GM19328 (cell line): ENCODE data around the gene SF3B1.
"Not testable (repeated sequence)": the region's sequence is repeated elsewhere in the genome, so short reads cannot be mapped to it uniquely, and the experiment has no call there.

Experiments
- ATAC-seq: cut with Tn5 transposase; IDR thresholded peaks from one replicate; pipeline ENCODE4 v1.9.1; 2021; ENCODE audit warnings: mild to moderate bottlenecking, moderate library complexity; ENCODE audit not compliant: unreplicated experiment

The SF3B1 gene

DNA sequence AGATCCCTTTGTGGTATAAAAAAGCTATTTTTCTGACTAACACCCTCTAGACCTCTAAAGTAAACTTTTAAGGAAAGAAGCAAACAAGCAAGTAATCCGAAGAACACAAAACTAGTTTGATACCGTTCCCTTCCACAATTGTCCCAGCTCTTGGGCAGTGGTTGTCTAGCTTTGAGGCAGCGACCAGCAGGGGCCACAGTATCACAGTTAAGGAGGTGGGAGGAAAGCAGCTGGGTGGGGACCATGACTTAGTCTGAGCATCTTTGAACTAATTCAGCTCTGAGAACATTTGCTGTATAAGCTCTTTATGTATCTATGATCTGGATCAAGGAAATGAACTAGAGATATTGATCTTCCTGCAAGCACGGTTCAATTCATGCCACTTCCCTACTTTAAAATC lies 51.0 kb downstream of the SF3B1 start:
- ATAC-seq, result no peak

DNA sequence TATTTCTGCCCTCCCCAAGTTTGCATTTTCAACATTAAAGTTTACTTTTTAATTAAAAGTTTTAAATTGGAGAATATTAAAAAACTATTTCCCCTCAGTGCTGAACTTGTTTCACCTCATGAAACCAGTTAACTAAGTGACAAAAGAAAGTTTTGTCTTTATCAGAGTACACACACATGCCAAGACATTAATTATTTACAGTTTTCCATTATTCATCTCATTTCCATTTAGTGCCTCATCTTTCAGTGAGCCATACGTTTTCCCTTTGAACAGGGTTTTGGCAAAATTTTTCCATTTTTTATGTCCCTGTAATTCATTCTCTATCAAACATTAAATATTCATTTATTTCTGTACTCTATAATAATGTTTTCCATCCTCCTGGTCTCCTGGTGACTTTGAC lies 53.2 kb downstream of the SF3B1 start:
- no peak for ATAC-seq

DNA sequence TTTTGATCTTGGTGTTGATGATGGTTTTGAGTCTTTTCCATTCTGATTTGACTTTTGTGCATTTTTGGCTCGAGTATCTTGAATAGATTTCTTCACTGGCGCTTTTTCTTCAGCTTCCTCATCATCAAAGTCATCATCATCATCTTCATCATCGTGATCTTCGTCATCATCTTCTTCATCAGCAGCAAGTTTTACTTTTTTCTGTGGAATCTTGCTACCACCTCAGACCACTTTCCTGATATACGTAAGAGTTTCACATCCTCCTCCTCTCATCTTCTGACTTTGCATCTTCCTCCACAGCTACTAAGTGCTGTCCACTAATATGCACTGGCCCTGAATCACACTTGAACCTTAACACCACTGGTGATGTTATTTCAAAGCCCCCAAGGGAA lies 54.9 kb downstream of the SF3B1 start:
- not testable (repeated sequence) for ATAC-seq

DNA sequence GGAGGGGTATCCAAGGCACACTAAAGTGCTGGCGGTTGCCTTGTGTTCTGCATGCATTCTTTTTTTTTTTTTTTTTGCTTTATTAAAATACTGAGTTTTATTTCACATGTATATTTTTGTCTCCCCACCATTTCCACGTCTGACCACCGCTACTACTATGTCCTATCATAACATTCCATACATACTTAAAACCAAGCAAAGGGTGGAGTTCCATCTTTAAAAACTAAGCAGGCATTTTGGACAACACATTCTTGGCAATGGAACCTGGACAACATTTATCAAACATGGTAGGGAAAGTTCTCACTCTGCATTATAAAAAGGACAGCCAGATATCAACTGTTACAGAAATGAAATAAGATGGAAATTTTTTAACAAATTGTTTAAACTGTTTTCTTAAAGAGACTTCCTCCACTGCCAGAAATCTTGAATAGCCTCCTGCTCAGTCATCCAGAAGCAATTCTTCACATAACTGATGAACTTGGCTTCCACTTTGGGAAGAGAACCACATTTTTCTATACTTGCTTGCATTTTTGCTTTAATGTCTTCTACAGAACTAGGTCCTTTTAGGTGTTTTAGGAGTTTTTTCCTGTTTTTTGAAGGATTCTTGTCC lies 55.4 kb downstream of the SF3B1 start:
- not testable (repeated sequence) for ATAC-seq

DNA sequence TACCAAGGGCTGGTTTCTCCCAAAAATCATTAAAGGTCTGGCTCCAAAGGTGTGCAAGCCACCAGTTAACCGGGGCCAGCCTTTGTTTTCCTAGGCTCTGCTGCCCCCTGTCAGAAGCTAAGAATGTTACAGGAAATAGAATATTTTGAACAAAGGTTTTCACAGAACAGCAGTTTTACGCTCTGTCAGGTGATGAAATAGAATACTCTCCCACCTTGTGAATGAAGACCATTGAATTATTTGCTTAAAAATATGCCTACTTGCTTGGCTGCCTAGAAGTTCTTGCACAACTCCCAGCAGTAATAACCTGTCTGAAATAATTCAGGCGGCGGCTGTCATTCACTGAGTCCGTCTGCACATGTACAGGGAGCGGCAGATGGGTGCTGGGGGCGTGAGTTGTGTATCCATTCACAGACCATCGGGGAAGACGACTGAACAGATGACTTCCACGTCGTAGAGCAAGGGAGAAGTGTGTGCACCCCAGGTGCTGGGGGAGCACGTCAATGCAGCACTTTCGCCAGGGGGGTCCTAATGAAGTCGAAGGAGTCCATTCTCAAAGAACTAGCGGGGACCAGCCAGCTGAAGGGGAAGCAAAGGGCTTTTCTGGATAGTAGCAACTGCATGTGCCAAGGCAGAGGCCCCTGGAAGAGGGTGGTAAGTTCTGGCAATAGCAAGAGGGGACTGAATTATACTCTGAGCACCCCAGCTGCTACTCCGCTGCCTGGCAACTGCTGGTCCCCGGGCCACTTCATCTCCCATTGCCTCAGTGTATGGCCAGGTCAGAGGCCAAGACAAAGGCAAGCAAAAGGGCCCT lies 56.1 kb downstream of the SF3B1 start:
- no peak for ATAC-seq

DNA sequence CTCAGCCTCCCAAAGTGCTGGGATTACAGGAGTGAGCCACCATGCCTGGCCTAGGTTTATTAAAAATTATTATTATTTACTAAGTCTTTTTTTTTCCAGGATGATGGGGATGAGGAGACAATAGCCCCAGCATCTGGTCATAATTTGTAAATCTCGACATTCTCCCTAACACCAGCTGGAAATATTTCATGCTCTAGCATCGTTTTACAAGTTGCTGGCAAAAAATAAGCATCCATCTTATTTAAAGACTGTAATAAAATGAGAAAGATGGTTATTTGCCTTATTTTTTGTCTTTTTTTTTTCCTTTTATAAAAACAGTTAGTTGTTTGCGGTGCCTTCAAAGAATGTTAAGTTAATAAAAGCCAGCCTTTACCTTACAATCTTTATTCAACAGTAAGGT lies 56.7 kb downstream of the SF3B1 start:
- ATAC-seq, result no peak

DNA sequence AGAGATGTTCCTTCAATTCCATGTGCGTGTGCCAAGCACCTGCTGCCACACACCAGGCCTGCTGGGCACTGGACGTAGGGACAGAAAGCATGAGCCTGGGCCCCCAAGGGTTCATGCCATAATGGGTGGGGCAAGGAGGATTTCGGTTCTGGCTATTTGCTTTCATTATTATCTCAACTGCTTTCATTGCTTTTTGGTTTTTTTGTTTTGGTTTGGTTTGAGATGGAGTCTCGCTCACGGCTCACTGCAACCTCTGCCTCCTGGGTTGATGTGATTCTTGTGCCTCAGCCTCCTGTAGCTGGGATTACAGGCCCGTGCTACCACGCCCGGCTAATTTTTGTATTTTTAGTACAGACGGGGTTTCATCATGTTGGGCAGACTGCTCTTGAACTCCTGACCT lies 57.2 kb downstream of the SF3B1 start:
- no peak for ATAC-seq

DNA sequence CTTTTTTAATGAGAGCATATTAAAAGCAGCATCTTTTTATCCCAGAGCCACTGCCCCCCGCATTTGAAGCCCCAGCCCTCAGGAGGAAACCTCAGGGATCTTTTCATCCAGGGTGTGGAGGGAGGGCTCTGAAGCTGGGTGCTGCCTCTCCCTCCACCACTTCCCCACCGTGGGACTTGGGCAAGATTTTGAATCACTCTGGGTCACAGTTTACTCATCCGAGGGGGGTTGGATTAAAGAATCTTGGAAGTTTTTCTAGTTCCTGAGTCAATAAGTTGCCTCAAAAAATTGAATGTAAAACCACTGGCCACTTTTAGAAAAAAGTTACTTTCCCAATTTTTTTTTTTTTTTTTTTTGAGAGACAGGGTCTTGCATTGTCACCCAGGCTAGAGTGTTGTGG lies 62.2 kb downstream of the SF3B1 start:
- no peak for ATAC-seq

DNA sequence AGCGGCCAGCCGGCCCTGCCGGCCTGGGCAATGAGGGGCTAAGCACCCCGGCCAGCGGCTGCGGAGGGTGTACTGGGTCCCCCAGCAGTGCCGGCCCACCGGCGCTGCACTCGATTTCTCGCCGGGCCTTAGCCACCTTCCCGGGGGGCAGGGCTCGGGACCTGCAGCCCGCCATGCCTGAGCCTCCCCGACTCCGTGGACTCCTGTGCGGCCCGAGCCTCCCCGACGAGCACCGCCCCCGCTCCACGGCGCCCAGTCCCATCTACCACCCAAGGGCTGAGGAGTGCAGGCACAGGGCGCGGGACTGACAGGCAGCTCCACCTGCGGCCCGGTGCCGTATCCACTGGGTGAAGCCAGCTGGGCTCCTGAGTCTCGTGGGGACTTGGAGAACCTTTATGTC lies 64.2 kb downstream of the SF3B1 start:
- not testable (repeated sequence) for ATAC-seq

DNA sequence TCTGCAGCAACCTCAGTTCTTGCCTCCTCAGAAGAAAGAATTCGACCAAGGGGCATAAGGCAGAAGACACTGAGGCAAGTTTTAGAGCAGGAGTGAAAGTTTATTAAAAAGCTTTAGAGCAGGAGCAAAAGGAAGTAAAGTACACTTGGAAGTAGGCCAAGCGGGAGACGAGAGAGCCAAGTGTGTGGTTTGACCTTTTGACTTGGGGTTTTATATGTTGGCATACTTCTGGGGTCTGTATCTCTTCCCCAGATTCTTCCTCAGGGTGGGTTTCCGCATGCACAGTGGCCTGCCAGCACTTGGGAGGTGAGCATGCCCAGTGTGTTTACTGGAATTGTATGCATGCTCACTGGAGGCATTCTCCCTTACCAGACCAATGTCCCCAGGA lies 64.9 kb downstream of the SF3B1 start:
- ATAC-seq, result no peak

DNA sequence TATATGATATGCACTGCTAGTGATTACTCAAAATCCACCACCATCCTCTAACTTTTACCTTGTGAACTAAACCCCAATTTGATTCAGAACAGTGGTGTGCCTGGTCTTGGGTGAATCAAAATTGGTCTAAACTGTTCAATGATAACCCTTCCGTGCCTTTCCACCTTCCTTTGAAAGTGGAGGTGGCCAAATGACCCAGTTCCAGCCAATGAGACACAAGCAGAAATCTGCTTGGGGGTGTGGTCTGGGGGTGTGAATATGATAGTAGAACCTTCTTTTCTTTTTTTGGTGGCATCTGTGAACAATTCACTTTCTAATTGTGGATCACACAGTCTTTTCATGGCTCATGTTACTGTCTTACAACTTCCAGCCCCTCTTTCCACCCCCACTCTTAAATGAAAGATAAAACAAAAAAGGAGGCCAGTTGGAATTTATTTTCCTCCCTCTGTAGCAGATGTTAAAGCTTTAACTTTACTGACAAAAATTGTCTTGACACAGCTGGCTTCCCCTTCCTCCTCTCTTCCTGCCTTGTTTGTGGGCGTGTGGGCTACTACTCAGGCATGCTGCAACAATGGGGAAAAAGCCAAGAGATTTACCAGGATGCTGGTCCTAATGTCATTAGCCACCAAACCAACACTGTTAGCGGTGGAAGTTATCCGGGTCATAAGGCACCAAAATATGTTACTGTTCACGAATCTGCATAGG lies 65.4 kb downstream of the SF3B1 start:
- no peak for ATAC-seq

DNA sequence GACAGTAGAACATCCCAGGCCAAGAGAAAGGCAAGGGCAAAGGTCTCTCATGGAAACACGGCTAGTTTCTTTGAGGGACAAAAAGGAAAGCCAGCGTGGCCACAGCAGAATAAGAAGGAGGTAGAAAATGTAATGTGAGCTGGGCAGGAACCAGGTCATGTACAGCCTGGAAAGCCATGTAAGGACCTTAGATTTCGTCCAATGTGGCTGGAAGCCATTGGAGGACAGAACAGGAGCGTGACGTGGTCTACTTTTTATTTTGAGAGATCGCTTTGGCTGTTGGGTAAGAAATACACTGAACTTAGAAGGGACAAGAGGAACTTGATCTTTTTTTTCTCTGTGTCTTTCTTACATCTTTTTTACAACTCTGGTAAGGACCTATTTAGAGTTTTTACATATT lies 66.4 kb downstream of the SF3B1 start:
- ATAC-seq, result no peak

DNA sequence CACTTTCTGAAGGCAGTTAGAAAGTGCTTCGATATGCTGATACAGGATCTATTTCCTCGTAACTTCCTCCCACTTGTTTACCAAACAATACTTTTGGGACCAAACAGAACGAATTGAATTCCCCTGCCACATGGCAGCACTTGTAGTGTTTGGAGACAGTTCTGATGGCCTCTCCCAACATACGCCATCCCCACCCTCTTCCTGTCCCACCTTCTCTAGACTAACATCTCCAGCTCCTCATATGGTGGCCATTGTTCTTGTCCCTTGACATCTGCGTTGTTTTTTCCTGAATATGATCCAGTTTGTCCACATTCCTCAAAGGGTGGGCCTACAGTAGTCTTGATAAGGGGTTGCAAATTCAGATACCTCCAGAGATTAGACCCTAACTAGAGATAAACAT lies 70.8 kb downstream of the SF3B1 start:
- ATAC-seq, result no peak

DNA sequence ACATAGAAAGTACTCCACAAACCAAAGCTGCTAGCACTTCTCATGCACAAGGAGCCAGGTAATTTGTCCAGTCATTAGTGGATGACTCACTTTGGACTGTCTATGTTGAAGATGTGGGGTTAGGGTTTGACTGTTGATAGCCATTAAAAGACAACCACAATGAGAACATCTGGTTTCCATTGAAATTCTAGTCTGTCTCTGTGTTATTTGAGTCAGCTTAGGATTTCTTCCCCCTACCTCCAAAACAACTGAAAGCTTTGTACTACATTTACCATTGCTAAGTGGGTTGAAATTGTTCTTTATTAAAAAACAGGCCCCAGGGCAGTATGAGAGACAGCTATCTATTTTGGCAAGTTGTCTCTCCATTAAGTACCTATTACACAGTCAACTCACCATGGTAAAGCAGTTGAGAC lies 74.1 kb downstream of the SF3B1 start:
- no peak for ATAC-seq

DNA sequence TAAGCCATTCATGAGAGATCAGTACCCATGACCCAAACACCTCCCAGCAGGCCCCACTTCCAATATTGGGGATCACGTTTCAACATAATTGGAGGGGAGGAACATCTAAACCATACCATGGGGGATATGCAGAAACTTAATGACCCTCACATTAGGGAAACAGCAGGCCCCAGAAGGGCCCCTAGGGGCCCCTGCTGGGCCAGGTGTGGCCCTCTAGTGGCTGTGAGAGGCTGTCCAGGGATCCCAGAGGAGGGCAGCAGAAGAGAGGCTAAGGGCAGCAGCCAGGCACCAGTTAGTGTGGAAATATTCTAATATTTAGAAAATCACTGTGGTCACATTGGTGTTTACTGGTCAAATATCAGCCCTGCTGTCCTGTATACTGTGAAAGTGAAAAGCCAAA lies 75.0 kb downstream of the SF3B1 start:
- no peak for ATAC-seq

DNA sequence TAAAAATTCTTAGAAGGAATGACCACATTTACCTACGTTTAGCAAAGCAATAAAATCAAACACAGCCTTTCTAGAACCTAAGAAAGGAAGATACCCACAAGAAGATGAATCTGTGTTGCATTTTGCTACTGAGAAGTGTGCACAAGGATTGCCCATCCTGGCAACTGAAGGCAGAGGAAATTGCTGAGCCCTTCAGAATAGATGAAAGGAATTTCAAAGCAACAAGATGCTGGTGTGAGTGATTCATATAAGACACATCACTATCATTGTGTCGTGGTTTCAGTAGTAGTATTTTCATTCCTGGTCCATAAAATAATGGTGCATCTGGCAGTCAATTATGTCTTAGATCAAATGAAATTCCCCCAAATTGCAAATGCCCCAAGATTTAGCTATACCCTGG lies 75.9 kb downstream of the SF3B1 start:
- no peak for ATAC-seq

DNA sequence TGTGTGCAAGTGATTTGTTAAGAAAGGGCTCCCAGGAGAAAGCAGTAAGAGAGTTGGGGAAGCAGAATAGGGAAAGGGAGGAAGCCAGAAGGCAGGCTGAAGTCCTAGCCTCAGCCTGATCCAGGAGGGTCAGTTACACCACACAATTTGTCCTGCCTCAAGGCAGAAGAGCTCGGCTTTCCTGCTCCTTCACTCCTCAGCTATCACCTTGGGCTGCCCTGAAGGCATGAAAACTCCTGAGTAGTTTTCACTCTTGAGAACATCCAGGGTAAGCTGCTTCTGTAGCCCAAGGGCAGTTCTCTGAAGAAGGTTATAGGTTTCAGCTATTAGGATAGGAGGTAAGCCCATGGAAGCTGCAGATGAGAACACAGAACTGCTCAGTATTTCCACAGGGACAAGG lies 76.8 kb downstream of the SF3B1 start:
- no peak for ATAC-seq

DNA sequence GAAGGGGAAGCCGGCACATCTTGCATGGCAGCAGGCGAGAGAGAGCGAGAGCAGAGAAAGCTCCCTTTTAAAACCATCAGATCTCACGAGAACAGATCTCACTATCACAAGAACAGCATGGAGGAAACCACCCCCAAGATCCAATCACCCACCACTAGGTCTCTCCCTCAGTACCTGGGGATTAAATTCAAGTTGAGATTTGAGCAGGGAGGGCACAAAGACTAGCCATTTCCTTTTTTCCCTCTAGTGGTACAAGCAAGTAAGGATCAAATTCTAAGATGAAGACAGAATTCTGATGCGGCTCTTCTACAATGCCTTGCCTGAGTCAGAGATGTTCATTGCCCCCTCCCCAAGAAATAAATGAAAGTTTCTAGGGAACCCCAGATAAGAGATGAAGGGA lies 78.7 kb downstream of the SF3B1 start:
- no peak for ATAC-seq

DNA sequence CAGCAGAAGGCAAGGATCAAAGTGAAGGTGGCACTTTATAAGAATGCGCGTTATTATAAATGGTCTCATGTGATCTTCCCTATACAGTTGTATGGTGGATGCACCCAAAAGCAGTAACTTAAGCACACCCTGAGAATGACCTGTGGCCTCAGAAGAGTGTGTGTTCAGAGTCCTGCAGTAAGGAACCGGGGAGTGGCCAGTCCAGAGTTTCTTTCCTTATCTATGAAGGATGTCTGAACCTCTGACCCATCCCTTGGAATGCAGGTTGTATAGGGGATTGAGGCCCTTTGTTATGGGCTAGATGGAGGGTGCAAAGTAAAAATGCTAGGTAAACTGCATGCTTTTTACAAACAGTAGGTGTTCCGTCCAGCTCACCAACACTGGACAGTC lies 80.7 kb downstream of the SF3B1 start:
- ATAC-seq, result no peak

DNA sequence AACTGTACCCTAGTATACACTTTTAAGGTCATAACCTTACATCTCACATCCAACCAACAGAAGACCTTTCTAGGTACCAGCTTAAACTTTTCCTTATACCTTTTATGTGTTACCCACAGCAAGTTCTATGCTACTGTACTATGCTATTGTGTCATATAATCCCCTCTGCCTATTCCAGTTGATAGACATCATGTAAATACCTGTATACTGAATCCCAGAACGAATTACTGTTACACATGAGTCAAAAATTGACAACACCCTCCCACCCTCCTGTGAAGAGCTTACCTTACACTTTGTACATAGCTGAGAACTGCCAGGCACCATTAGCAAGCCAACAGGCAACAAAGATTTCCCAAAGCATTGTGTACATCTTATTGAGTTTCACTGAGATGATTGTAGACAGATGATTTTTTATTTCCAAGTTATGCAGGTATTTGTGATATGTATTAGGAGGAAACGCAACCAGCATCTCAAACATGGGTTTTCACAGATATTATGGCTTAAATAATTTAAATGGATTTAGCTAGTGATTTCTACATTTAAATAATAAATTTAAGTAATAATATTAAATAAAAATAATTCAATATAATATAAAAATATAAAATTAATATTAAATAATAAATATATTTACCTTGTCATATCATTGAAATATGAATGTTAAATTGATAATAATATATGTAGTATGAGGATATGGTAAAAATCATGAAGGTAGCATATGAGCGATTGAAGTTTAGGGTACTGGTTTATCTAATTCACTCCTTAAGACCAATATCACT lies 81.2 kb downstream of the SF3B1 start:
- no peak for ATAC-seq

DNA sequence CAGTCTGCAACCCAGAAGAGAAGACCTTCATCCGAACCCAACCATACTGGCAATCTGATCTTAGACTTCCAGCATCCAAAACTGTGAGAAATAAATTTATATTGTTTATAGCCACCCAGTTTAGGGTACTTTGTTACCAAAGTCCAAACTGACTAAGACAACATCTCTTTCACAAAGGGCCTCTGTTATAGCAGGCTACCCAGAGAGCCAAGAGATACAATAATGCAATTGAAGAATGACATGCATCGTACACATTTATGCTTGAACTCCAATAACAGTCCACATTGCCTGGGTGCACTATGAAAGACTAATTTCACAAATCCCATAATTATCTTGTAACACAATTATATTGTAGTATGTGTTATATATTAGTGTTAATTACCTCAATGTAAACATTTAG lies 85.1 kb downstream of the SF3B1 start:
- no peak for ATAC-seq
